Chondrocyte (in vitro differentiated cells): ENCODE data around the gene SYNGR3. TPM values are rescaled to one million over a fixed set of nuclear protein-coding genes. Genes with fewer than 3 reads are reported as not detected.

Experiments used
- DNase-seq: peaks from one replicate; pipeline ENCODE4 v3.0.0; 2021; ENCODE audit warnings: mixed read lengths, low spot score
- H3K27ac Mint-ChIP-seq: one replicate; pipeline ENCODE4 v1.8.0; 2021; ENCODE audit warnings: mild to moderate bottlenecking, moderate library complexity, mixed read lengths; ENCODE audit not compliant: unreplicated experiment
- H3K27me3 Mint-ChIP-seq: 2 replicates; pipeline ENCODE4 v1.8.0; 2021; ENCODE audit warnings: low read depth, mixed read lengths
- H3K36me3 Mint-ChIP-seq: 2 replicates; pipeline ENCODE4 v1.8.0; 2021; ENCODE audit warnings: low read depth, mixed read lengths
- H3K4me1 Mint-ChIP-seq: 2 replicates; pipeline ENCODE4 v1.8.0; 2021; ENCODE audit warnings: low read depth, mild to moderate bottlenecking, mixed read lengths
- H3K4me3 Mint-ChIP-seq: one replicate; pipeline ENCODE4 v1.8.0; 2021; ENCODE audit warnings: mild to moderate bottlenecking, moderate library complexity, mixed read lengths; ENCODE audit not compliant: unreplicated experiment
- H3K9me3 Mint-ChIP-seq: 2 replicates; pipeline ENCODE4 v1.8.0; 2021; ENCODE audit warnings: low read depth, mixed read lengths
- total RNA-seq: library from RNA; stranded (reverse); gene quantifications from 3 replicates; pipeline ENCODE4 v1.2.1, GENCODE V29; 2021
- TF ChIP-seq, protein P1 (sequence below): fragments of 200-600 bp; sonication (generic); IDR thresholded peaks from 2 replicates; pipeline ENCODE4 v1.5.0; 2021; ENCODE audit warnings: antibody characterized with exemption, mild to moderate bottlenecking, moderate library complexity

The SYNGR3 gene
- total RNA-seq, 1 donor from 2014 or later = 0.67 TPM

DNA sequence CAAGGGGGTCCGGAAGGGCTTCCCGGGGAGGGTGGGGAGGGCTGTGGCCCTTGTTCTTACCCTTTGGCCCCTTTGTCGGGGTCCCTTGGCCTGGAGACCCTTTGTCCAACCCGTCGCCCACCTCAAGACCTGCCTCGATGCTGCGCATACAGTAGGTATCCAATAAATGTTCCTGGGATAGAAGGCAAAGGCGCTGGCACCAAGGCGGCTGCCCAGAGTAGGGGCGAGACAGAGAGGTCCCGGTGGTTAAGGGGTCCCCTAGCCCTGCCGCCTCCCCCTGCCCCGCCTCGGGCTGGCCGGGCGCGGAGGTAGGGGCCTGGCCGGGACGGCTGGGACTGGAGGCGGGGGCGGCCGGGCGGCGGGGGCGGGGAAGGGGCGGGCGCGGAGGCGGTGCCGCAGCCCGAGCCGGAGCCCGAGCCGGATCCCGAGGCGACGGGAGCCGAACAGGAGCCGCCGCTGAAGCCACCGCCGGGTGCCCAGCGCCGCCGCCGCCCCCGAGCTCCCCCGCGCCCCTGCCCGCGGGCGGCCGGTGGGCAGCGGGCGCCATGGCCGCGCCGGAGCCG lies 36.8 kb downstream of the SYNGR3 start, which contains the start of gene NHERF2:
Gene NHERF2, plus strand, starts transcription at position 442 of the 563 bp plus-strand sequence. Its CDS starts 104 bp downstream, at position 546.
- TF ChIP-seq, protein P1, sequence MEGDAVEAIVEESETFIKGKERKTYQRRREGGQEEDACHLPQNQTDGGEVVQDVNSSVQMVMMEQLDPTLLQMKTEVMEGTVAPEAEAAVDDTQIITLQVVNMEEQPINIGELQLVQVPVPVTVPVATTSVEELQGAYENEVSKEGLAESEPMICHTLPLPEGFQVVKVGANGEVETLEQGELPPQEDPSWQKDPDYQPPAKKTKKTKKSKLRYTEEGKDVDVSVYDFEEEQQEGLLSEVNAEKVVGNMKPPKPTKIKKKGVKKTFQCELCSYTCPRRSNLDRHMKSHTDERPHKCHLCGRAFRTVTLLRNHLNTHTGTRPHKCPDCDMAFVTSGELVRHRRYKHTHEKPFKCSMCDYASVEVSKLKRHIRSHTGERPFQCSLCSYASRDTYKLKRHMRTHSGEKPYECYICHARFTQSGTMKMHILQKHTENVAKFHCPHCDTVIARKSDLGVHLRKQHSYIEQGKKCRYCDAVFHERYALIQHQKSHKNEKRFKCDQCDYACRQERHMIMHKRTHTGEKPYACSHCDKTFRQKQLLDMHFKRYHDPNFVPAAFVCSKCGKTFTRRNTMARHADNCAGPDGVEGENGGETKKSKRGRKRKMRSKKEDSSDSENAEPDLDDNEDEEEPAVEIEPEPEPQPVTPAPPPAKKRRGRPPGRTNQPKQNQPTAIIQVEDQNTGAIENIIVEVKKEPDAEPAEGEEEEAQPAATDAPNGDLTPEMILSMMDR = no peak
- Mint-ChIP-seq H3K4me1 (peaks cover 37% of the 10 kb centered on the region), H3K27me3 (peaks cover 2% of the 10 kb centered on the region), H3K4me3 (peak within 1 kb of the TSS; percentile 82), H3K9me3 (no peaks in the 10 kb centered on the region), H3K27ac (no peak within 1 kb of the TSS), H3K36me3 (no peaks in the 10 kb centered on the region)
- DNase-seq = no peak

DNA sequence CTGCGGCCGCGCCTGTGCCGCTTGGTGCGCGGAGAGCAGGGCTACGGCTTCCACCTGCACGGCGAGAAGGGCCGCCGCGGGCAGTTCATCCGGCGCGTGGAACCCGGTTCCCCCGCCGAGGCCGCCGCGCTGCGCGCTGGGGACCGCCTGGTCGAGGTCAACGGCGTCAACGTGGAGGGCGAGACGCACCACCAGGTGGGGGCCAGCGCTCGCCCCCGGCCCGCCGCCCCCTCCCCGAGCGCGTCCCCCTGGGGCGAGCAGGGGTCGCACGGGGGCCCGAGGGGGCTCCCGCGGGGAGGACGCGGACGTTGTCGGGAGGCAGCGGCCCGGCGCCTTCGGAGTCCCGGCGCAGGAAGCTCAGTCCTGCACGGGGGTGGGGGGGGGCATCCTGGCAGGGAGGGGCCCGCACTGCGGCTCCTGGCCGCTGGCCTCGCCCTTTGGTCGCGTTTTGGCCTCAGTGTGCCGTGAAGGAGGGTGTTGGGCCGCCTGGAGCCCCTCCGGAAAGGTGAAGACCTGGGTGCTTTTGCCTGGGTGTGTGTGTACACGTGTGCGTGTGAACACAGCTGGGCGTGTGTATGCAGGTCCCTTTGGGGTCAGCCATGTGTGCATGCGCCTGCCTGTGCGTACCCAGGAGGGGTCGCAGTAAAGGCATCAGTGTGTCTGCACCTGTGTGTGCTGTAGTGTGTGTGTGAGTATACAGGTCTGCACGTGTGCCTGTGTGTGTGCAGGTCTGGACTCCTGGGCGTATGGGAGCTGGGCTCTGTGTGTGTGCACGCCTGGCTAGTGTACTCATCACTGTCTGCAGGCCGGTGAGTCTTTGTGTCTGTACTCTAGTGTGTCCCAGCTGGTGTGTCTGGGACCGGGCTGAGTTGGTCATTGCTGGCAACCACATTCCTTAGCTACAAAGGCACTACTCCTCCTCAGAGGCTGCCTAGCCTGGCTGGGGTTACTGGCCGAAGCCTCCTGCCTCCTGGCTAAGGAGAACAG lies 37.5 kb downstream of the SYNGR3 start:
- no peaks in the 10 kb centered on the region for H3K9me3 Mint-ChIP-seq
- no peaks in the 10 kb centered on the region for H3K27me3 Mint-ChIP-seq
- H3K36me3 Mint-ChIP-seq = no peaks in the 10 kb centered on the region
- no peak for DNase-seq
- peaks cover 41% of the 10 kb centered on the region for H3K4me1 Mint-ChIP-seq
- TF ChIP-seq, protein P1 = peak; percentile 33
- peak overlapping the region; percentile 82 for H3K4me3 Mint-ChIP-seq
- no peak overlapping the region for H3K27ac Mint-ChIP-seq

- TF ChIP-seq, protein P1 = no peak
- peak overlapping the region; percentile 82 for H3K4me3 Mint-ChIP-seq
- no peaks in the 10 kb centered on the region for H3K9me3 Mint-ChIP-seq
- peaks cover 41% of the 10 kb centered on the region for H3K4me1 Mint-ChIP-seq
- no peak for DNase-seq
- no peaks in the 10 kb centered on the region for H3K36me3 Mint-ChIP-seq
- no peaks in the 10 kb centered on the region for H3K27me3 Mint-ChIP-seq
- H3K27ac Mint-ChIP-seq = no peak overlapping the region
Observed at GRCh38 chr16:2028146-2028545, 38.4 kb downstream of the SYNGR3 start.

GRCh38 chr16:2028620-2029220 lies 39.0 kb downstream of the SYNGR3 start:
- TF ChIP-seq, protein P1 = no peak
- no peak overlapping the region for H3K27ac Mint-ChIP-seq
- H3K27me3 Mint-ChIP-seq = no peaks in the 10 kb centered on the region

GRCh38 chr16:2029350-2029749 lies 39.6 kb downstream of the SYNGR3 start:
- DNase-seq = peak; percentile 76
- no peak overlapping the region for H3K27ac Mint-ChIP-seq
- no peaks in the 10 kb centered on the region for H3K36me3 Mint-ChIP-seq
- TF ChIP-seq, protein P1 = no peak
- H3K9me3 Mint-ChIP-seq = no peaks in the 10 kb centered on the region
- H3K27me3 Mint-ChIP-seq = no peaks in the 10 kb centered on the region
- H3K4me1 Mint-ChIP-seq = peaks cover 43% of the 10 kb centered on the region
- no peak overlapping the region for H3K4me3 Mint-ChIP-seq

More at GRCh38 chr16:2028620-2029220, 39.0 kb downstream of the SYNGR3 start:
- no peaks in the 10 kb centered on the region for H3K36me3 Mint-ChIP-seq
- H3K4me3 Mint-ChIP-seq = peak overlapping the region; percentile 82
- no peaks in the 10 kb centered on the region for H3K9me3 Mint-ChIP-seq
- H3K4me1 Mint-ChIP-seq = peaks cover 42% of the 10 kb centered on the region
- DNase-seq = peak; percentile 76
